ENCODE data around the gene SFT2D3.

DNA sequence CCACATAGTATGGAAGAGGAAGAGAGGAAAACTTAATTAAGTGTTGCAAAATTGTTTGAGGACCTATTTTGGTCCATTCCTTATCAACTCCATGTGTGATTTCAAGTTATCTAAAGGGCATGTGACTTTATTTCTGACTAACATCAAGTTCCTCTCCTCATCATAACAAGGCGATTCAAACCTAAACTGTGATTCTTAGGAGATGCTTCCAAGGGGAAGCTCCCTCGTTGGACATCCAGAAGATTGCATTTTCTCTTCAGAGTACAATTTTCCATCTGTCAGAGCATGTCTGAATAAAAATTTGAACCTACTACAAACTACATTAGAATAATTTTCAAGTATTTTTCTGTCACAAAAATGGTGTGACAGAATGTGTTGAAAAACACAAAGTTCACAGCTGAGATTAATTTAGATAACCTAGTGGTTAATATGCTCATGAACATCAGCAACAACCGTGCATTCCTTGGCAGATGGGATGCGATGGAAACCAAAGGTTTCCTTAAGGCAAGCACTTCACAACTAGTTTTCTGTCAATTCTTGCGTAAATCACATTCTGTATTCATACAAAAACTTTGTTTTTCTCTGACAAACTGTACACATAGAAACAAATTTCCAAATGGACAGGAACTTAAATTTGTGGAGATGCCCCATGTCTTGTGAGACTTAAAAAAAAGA, 4.2 kb downstream of the SFT2D3 start:
- TF ChIP-seq YY1 (IDR thresholded peaks at IDR 0.05; ENCODE audit: insufficient read depth, insufficient read length): no peak
- no peak for TF ChIP-seq ZNF274 (IDR thresholded peaks at IDR 0.05; ENCODE audit: low read depth, low read length)
